Fibroblast of peridontal ligament (primary cell): ENCODE measurements around the gene TBC1D13.
"Not testable (repeated sequence)": the region's sequence is repeated elsewhere in the genome, so short reads cannot be mapped to it uniquely, and the experiment has no call there.

ENCODE experiments used
- DNase-seq: peaks from one replicate; pipeline ENCODE4 v3.0.0-alpha.2; 2010; ENCODE audit errors: extremely low read depth

Gene TBC1D13

DNA sequence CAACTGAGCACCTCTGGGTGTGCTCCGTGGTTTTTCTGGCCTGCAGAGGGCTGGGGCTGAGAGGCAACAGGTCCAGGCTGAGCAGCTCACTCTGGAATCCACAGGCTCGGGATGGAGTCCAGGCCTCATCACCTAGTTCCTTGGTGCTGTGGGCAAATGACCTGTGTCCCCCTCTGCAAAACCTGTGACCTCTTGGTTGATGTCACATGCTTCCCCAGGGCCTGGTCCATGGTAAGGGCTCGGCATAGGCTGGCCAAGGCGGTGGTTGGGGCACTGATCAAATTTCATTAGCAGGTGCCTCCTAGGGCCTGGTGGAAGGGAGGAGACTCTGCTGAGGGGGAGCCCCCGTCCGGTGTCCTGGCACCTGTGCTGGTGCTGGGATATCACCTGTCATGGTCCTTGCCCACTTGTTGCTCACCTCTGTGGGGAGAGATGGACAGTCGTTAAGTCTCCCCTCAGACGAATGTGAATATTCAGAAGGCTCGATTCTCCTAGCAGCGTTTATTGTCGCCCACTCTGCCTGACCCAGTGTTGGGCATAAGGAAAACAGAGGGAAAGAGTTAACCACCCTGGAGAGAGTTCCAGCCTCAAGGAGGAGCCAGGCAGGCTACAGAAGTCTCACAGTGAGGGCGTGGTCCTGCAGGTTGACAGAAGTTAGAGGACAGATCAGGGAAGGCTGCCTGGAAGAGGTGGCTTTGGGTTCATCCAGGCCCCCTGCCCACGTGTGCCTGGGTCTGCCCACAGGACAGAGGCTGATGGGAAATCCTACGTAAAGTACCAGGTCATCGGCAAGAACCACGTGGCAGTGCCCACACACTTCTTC lies 34.7 kb downstream of the TBC1D13 start:
- DNase-seq, result no peak

- DNase-seq, result no peak
Observed at GRCh38 chr9:128822407-128823042, 35.5 kb downstream of the TBC1D13 start.

DNA sequence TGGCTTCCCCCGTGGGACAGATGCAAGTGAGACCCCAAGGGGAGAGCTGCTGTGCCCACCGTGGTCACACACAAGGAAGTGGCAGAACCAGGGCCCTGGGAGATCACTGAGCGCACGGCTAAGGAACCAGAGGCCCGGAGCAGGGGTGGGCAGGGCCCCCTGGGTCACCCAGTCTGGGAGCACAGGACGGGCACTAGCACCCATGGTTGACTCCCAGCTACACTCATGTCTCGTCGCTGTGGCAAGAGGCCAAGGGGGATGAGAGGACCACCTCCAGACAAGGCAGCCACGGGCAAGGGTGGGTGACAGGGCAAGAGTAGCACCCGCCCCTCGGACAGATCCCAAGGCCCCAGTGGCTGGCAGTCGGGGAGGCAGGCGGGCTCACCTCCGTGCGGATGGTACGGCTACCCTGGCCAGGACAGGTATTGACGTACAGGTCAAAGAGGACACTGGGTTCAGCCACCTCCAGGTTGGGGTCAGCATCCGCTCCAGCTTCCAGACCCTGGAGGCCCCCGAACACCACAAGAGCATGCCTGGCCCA lies 36.4 kb downstream of the TBC1D13 start:
- no peak for DNase-seq

DNA sequence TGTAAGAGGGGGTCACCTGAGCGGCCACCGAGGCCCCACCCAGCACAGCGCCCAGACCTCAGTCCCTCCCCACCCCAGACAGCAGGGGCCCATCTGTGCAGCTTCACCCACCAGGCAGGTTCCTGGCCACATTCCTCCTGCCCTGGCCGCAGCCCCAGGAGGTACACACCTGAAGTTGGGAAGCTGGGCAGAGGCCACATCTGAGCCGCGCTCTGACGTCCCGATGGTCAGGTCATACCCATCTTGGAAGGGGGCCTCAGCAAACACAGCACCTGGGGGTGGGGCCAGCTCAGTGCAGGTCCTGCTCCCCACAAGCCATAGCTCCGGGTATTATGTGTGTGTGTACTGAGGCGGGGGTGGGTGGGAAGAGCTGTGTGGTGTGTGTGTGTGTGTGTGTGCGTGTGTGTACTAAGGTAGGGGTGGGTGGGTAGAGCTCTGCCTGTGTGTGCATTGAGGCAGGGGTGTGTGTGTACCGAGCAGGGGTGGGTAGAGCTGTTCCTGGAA lies 36.9 kb downstream of the TBC1D13 start:
- DNase-seq, result no peak

GRCh38 chr9:128824911-128825310 lies 37.9 kb downstream of the TBC1D13 start:
- DNase-seq, result no peak

DNA sequence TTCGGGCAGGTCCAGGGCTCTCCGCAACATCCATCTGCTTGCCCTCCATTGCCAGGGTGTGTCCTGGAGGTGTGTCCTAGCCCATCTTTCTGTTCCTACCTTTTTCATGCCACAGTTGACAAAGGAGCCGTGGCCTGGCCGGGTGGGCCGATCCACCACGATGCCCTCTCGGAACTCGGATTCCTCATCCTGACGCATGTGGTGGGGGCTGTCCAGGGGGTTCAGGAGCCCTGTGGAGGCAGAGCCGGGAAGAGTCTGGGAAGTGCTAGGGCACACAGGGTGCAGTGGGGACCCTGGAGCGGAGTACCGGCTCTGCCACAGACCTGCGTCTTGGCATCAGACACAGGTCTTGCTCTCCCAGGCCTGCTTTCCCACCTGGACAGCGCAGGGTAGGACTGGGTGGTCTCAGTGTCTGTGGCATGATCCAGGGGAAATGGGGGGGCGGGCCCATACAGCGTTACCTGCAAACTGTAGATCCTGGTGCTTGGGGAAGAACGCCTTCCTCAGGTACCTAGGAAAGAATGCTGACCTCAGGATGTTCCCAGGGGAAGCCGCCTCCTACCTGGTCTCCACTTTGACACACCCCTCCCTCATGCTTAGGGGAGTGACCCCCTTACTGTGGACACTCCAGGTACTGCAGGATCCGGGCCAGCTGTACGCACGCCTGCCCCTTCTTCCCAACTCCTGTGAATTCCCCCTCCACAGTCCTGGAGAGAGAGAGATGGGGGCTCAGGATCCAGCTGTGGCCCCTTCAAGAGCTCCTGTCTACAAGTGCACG lies 39.1 kb downstream of the TBC1D13 start:
- no peak for DNase-seq

GRCh38 chr9:128828267-128828666 lies 41.2 kb downstream of the TBC1D13 start:
- no peak for DNase-seq

GRCh38 chr9:128828719-128829452 lies 41.8 kb downstream of the TBC1D13 start:
- DNase-seq, result no peak

DNA sequence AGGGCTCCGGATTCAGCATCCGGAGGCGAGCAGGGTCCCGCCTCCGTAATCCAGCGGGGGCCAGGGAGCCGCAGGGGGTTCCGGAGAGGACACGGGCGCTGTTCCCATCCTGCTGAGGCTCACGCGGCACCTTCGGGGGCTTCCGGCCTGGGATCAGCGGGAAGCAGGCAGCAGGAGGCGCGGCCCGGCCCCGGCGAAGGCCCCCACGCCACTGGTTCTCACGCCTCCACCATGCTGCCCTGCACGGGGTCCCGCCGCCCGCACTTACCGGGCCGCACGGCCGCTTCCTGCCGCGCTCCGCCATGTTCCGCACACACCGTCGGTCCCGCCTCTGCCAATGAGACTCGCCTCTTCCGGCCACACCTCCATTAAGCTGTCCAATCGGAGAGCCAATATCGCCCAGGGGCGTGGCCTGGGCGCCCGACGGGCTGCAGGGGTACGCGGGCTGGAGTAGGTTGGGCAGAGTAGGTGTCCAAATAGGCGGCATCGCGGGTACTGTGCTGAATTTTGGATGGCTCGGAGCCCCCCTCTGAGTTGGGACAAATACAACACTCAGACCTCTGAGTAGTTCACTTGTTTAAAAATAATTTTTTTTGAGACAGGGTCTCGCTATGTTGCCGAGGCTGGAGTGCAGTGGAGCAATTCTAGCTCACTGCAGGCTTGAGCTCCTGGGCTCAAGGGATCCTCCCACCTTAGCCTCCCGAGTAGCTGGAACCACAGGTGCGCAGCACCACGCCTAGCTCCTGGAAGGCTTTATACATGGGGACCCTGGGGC lies 42.6 kb downstream of the TBC1D13 start, which contains the start of gene SPOUT1:
SPOUT1 (minus strand) TSS at position 318 of the 775 bp plus-strand sequence; CDS start at position 304, 14 bp downstream.
- DNase-seq, result peak; percentile 82

GRCh38 chr9:128833696-128834095 lies 46.6 kb downstream of the TBC1D13 start:
- no peak for DNase-seq

- no peak for DNase-seq
Observed at GRCh38 chr9:128835246-128836210, 48.5 kb downstream of the TBC1D13 start.

GRCh38 chr9:128836509-128837145 lies 49.6 kb downstream of the TBC1D13 start:
- DNase-seq, result no peak

GRCh38 chr9:128838338-128838737 lies 51.3 kb downstream of the TBC1D13 start:
- DNase-seq, result no peak

- no peak for DNase-seq
Observed at GRCh38 chr9:128840524-128840923, 53.5 kb downstream of the TBC1D13 start.

DNA sequence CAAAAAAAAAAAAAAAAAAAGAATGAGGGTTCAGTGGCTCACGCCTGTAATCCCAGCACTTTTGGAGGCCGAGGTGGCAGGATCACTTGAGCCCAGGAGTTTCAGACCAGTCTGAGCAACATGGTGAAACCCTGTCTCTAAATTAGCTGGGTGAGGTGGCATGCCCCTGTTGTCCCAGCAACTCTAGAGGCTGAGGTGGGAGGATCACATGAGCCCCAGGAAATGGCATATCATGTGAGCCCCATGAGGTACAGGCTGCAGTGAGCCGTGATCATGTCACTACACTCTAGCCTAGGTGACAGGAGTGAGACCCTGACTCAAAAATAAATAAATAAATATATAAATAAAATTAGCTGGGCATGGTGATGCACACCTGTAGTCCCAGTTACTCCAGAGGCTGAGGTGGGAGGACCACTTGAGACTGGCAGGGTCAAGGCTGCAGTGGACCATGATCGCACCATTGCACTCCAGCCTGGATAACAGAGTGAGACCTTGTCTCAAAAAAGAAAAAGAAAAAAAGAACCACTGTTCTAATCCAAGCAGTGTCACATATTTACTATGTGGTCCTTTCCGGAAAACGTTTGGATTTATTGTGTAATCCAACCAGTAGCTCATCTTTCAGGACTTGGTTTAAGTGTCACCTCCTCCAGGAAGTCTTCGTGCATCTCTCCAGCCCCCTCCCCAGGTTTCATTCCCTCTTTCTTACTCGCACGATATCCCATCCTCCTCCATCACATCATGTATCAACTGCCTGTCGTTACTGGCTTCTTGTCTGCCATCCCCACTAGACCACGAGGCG lies 54.8 kb downstream of the TBC1D13 start:
- DNase-seq, result no peak

- not testable (repeated sequence) for DNase-seq
Observed at GRCh38 chr9:128843171-128843570, 56.1 kb downstream of the TBC1D13 start.

DNA sequence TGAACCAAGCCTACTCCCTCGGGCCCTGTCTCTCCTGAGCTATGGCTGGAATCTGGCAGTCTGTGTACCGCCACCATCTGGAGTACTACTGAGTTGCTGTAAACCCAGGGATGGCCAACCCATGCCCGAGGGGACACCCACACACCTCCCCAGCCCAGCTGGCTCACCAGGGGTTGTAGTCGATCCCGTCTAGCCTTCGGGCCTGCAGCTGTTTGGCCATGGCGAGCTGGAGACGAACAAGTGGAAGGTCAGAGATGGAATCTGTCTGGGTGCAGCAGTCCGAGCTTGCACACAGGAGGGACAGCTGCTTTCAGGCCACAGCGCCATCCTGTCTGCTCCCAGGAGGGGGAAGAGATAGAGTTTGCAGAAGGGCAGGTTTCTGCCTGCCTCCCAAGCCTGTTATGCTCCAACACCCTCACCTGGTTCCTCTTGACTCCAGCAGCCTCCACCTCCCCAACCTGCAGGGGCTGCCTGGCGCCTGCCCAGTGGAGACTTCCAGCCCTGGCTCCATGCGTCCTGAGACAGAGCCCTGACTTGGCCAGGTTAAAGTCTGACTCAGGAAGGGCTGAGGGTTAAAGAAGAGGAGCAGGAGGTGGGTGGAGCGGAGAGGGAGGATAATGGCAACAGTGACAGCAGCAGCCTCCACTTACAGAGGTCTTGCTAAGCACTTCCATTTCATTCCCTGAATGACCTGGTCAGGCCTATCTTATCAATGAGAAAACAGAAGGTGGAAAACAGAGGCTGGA lies 58.3 kb downstream of the TBC1D13 start:
- DNase-seq, result no peak
